Neural cell (in vitro differentiated cells): ENCODE measurements around the gene AGBL1.

Source experiments
- CTCF ChIP-seq: fragments of 450-650 bp; IDR thresholded peaks from 2 replicates; pipeline ENCODE4 v1.5.1; 2014; ENCODE audit warnings: antibody characterized with exemption, mild to moderate bottlenecking, moderate library complexity; ENCODE audit not compliant: poor library complexity, severe bottlenecking
- EZH2 ChIP-seq: fragments of 200-600, 300-800 bp; shearing (Covaris generic), sonication (generic); IDR thresholded peaks from 2 replicates; pipeline ENCODE4 v1.6.1; 2014; ENCODE audit warnings: antibody characterized with exemption, low read length, borderline replicate concordance, mild to moderate bottlenecking; ENCODE audit not compliant: insufficient read depth, poor library complexity, severe bottlenecking
- POLR2AphosphoS5 ChIP-seq: IDR thresholded peaks from 2 replicates; pipeline ENCODE4 v1.6.1; 2012
- REST ChIP-seq: IDR thresholded peaks from 2 replicates; pipeline ENCODE4 v1.6.1; 2012; ENCODE audit warnings: borderline replicate concordance
- TAF1 ChIP-seq: IDR thresholded peaks from 2 replicates; pipeline ENCODE4 v1.6.1; 2012; ENCODE audit warnings: low read depth

DNA sequence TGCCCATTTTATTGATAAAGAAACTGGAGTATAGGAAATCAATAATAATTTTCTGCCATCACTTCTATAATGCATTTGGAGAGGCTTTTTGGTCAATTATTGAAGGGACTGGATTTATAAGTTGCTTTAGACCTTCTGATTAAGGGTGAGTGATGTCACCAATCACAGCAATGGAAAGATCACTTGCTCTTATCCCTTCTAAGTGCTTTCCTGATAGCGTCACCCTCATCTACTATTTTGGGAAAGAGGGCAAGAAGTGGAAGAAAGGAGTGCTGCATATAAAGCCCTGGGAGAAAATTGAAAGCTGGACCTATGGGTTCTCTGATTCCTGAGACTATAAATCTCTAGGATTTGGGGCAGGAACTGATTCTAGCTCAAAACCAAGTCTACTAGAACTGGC lies 771.3 kb downstream of the AGBL1 start:
- TF ChIP-seq CTCF, result no peak
- no peak for TF ChIP-seq POLR2AphosphoS5
- no peak for TF ChIP-seq EZH2
- TF ChIP-seq REST, result no peak
- no peak for TF ChIP-seq TAF1
